Measurements from ENCODE around the gene R3HDM4.

DNA sequence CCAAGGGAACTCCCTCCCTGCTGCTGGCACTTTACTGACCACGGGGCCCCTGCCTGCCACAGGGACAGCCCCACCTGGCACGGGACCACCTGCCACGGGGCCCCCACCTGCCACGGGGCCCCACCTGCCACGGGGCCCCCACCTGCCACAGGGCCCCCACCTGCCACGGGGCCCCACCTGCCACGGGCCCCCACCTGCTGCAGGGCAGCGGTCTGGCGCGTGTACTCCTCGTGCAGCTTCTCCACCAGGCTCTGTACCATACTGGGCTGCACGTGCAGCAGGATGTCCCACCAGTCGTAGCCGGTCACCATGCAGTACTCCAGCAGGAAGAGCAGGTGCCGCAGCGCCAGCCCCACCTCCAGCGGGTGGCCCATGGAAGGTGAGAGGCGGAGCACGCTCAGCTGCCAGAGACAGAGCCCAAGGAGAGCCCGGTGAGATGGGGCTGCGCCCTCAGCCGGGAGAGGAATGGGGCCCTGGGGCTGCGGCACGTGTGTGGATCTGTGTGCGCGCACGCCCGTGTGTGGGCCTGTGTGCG lies 36.2 kb downstream of the R3HDM4 start:
- TF ChIP-seq, protein P1, sequence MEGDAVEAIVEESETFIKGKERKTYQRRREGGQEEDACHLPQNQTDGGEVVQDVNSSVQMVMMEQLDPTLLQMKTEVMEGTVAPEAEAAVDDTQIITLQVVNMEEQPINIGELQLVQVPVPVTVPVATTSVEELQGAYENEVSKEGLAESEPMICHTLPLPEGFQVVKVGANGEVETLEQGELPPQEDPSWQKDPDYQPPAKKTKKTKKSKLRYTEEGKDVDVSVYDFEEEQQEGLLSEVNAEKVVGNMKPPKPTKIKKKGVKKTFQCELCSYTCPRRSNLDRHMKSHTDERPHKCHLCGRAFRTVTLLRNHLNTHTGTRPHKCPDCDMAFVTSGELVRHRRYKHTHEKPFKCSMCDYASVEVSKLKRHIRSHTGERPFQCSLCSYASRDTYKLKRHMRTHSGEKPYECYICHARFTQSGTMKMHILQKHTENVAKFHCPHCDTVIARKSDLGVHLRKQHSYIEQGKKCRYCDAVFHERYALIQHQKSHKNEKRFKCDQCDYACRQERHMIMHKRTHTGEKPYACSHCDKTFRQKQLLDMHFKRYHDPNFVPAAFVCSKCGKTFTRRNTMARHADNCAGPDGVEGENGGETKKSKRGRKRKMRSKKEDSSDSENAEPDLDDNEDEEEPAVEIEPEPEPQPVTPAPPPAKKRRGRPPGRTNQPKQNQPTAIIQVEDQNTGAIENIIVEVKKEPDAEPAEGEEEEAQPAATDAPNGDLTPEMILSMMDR (IDR thresholded peaks at IDR 0.05) = no peak
- TF ChIP-seq POLR2A (IDR thresholded peaks at IDR 0.05) (no peak), EP300 (IDR thresholded peaks at IDR 0.05) (no peak)

Measured in gastroesophageal sphincter (tissue), 3 donors.